ENCODE measurements around the gene DDIAS.
A peak's percentile ranks its signal among the peaks of the same experiment; 100 is the strongest.
"Not testable (repeated sequence)": the region's sequence is repeated elsewhere in the genome, so short reads cannot be mapped to it uniquely, and the experiment has no call there.

The DDIAS gene

GRCh38 chr11:82906236-82906635 lies 4.7 kb downstream of the DDIAS start:
- Histone ChIP-seq H3K4me2 (ENCODE audit: low read length) (no peak overlapping the region), H3K9ac (no peak overlapping the region), H3K4me3 (ENCODE audit: low read depth, low read length) (no peak overlapping the region), H3K9me3 (ENCODE audit: control insufficient read depth, low read length) (no peaks in the 10 kb centered on the region), H3K36me3 (ENCODE audit: control insufficient read depth, insufficient read depth, low read length) (no peaks in the 10 kb centered on the region), H2AFZ (no peak overlapping the region), H3K27ac (no peak overlapping the region), H3K79me2 (no peaks in the 10 kb centered on the region), H3K27me3 (ENCODE audit: control insufficient read depth, insufficient read depth, low read length) (no peaks in the 10 kb centered on the region), H3K4me1 (no peaks in the 10 kb centered on the region)
- peak; percentile 50 for TF ChIP-seq CTCF (IDR thresholded peaks at IDR 0.05)

- no peaks in the 10 kb centered on the region for H3K4me1 ChIP-seq
- H2AFZ ChIP-seq, result no peak overlapping the region
- no peak overlapping the region for H3K27ac ChIP-seq
- no peak overlapping the region for H3K4me3 ChIP-seq (ENCODE audit: low read depth, low read length)
- no peak for TF ChIP-seq CTCF (IDR thresholded peaks at IDR 0.05)
- H3K9ac ChIP-seq, result no peak overlapping the region
- H3K9me3 ChIP-seq (ENCODE audit: control insufficient read depth, low read length), result no peaks in the 10 kb centered on the region
- no peaks in the 10 kb centered on the region for H3K27me3 ChIP-seq (ENCODE audit: control insufficient read depth, insufficient read depth, low read length)
- H3K36me3 ChIP-seq (ENCODE audit: control insufficient read depth, insufficient read depth, low read length), result no peaks in the 10 kb centered on the region
- H3K79me2 ChIP-seq, result no peaks in the 10 kb centered on the region
- H3K4me2 ChIP-seq (ENCODE audit: low read length), result no peak overlapping the region
These were observed 5.4 kb downstream of the DDIAS start for GRCh38 chr11:82906931-82907330.

- Histone ChIP-seq H3K27ac (no peak overlapping the region), H3K27me3 (ENCODE audit: control insufficient read depth, insufficient read depth, low read length) (no peaks in the 10 kb centered on the region), H3K9me3 (ENCODE audit: control insufficient read depth, low read length) (no peaks in the 10 kb centered on the region), H3K79me2 (no peaks in the 10 kb centered on the region), H2AFZ (no peak overlapping the region), H3K4me3 (ENCODE audit: low read depth, low read length) (no peak overlapping the region), H3K4me2 (ENCODE audit: low read length) (no peak overlapping the region), H3K36me3 (ENCODE audit: control insufficient read depth, insufficient read depth, low read length) (no peaks in the 10 kb centered on the region), H3K4me1 (no peaks in the 10 kb centered on the region), H3K9ac (no peak overlapping the region)
- TF ChIP-seq CTCF (IDR thresholded peaks at IDR 0.05), result no peak
These were observed 5.8 kb downstream of the DDIAS start for GRCh38 chr11:82907371-82907770.

- no peaks in the 10 kb centered on the region for H3K27me3 ChIP-seq (ENCODE audit: control insufficient read depth, insufficient read depth, low read length)
- no peaks in the 10 kb centered on the region for H3K4me1 ChIP-seq
- no peak overlapping the region for H3K4me2 ChIP-seq (ENCODE audit: low read length)
- no peak overlapping the region for H3K9ac ChIP-seq
- no peaks in the 10 kb centered on the region for H3K36me3 ChIP-seq (ENCODE audit: control insufficient read depth, insufficient read depth, low read length)
- H3K4me3 ChIP-seq (ENCODE audit: low read depth, low read length), result no peak overlapping the region
- no peak for TF ChIP-seq CTCF (IDR thresholded peaks at IDR 0.05)
- no peaks in the 10 kb centered on the region for H3K9me3 ChIP-seq (ENCODE audit: control insufficient read depth, low read length)
- no peak overlapping the region for H2AFZ ChIP-seq
- H3K27ac ChIP-seq, result no peak overlapping the region
- H3K79me2 ChIP-seq, result no peaks in the 10 kb centered on the region
These were observed 6.8 kb downstream of the DDIAS start for GRCh38 chr11:82908311-82908710.

- no peaks in the 10 kb centered on the region for H3K4me1 ChIP-seq
- TF ChIP-seq CTCF (IDR thresholded peaks at IDR 0.05), result no peak
- H3K27me3 ChIP-seq (ENCODE audit: control insufficient read depth, insufficient read depth, low read length), result no peaks in the 10 kb centered on the region
- H3K36me3 ChIP-seq (ENCODE audit: control insufficient read depth, insufficient read depth, low read length), result no peaks in the 10 kb centered on the region
- H3K9me3 ChIP-seq (ENCODE audit: control insufficient read depth, low read length), result no peaks in the 10 kb centered on the region
- H3K27ac ChIP-seq, result no peak overlapping the region
- H3K79me2 ChIP-seq, result no peaks in the 10 kb centered on the region
- H3K4me2 ChIP-seq (ENCODE audit: low read length), result no peak overlapping the region
- H2AFZ ChIP-seq, result no peak overlapping the region
- no peak overlapping the region for H3K9ac ChIP-seq
- no peak overlapping the region for H3K4me3 ChIP-seq (ENCODE audit: low read depth, low read length)
These were observed 7.6 kb downstream of the DDIAS start for GRCh38 chr11:82909015-82909640.

- H3K4me3 ChIP-seq (ENCODE audit: low read depth, low read length); H2AFZ ChIP-seq; H3K27me3 ChIP-seq (ENCODE audit: control insufficient read depth, insufficient read depth, low read length); H3K27ac ChIP-seq; H3K4me1 ChIP-seq; H3K36me3 ChIP-seq (ENCODE audit: control insufficient read depth, insufficient read depth, low read length); H3K9ac ChIP-seq; H3K79me2 ChIP-seq; H3K9me3 ChIP-seq (ENCODE audit: control insufficient read depth, low read length); H3K4me2 ChIP-seq (ENCODE audit: low read length): not testable (repeated sequence)
These were observed 18.2 kb downstream of the DDIAS start for GRCh38 chr11:82919786-82920185.

GRCh38 chr11:82920227-82920626 lies 18.7 kb downstream of the DDIAS start:
- H3K4me1 ChIP-seq; H2AFZ ChIP-seq; H3K27me3 ChIP-seq (ENCODE audit: control insufficient read depth, insufficient read depth, low read length); H3K36me3 ChIP-seq (ENCODE audit: control insufficient read depth, insufficient read depth, low read length); H3K27ac ChIP-seq; H3K9me3 ChIP-seq (ENCODE audit: control insufficient read depth, low read length); H3K9ac ChIP-seq; H3K79me2 ChIP-seq; H3K4me2 ChIP-seq (ENCODE audit: low read length); H3K4me3 ChIP-seq (ENCODE audit: low read depth, low read length): not testable (repeated sequence)
